H1 (cell line): ENCODE results near the gene ABHD17B. TPM values are rescaled to one million over a fixed set of nuclear protein-coding genes. Genes with fewer than 3 reads are reported as not detected.

Source experiments
- CTCF ChIA-PET: fragments of 300-600 bp; sonication (Branson Sonifier 250); formaldehyde crosslinking; loops from one replicate; lab custom pipeline; 2021; ENCODE audit not compliant: partially characterized antibody; lab: Charles Lee
- POLR2A ChIA-PET: fragments of 300-600 bp; sonication (Branson Sonifier 250); formaldehyde crosslinking; loops from one replicate; lab custom pipeline; 2021; ENCODE audit warnings: inconsistent platforms; ENCODE audit not compliant: partially characterized antibody; lab: Charles Lee
- DNase-seq, 2 experiments: peaks; one replicate each; pipeline versions ENCODE4 v3.0.0 to v3.0.0-alpha.2; 2010 to 2022; ENCODE audit warnings: low spot score in 2 of 2, low read depth in 1 of 2, mixed read lengths in 1 of 2
- FAIRE-seq: peaks from 2 replicates; lab custom pipeline; 2011; peaks lifted over from hg19 to GRCh38; lab: Jason Lieb, UNC
- H2AFZ ChIP-seq: 2 replicates; pipeline ENCODE4 v1.8.1; 2012; ENCODE audit warnings: low read length, inconsistent platforms
- H2AK5ac ChIP-seq: 2 replicates; pipeline ENCODE4 v1.6.1; 2013; ENCODE audit warnings: low read depth, low read length
- H2BK120ac ChIP-seq: replicated peaks from 2 replicates; pipeline ENCODE3; 2013; ENCODE audit warnings: low read depth, low read length, inconsistent platforms
- H2BK12ac ChIP-seq: 2 replicates; pipeline ENCODE4 v1.6.1; 2013; ENCODE audit warnings: low read depth, low read length
- H2BK15ac ChIP-seq: 2 replicates; pipeline ENCODE4 v1.6.1; 2013; ENCODE audit warnings: low read length
- H2BK20ac ChIP-seq: 2 replicates; pipeline ENCODE4 v1.6.1; 2013; ENCODE audit warnings: low read length
- H2BK5ac ChIP-seq: 2 replicates; pipeline ENCODE4 v1.6.1; 2013; ENCODE audit warnings: low read depth, low read length
- H3K14ac ChIP-seq: 2 replicates; pipeline ENCODE4 v1.6.1; 2013; ENCODE audit warnings: inconsistent platforms; ENCODE audit not compliant: insufficient read length
- H3K18ac ChIP-seq: 2 replicates; pipeline ENCODE4 v1.6.1; 2013; ENCODE audit warnings: low read length; ENCODE audit errors: extremely low read depth
- H3K23ac ChIP-seq: 2 replicates; pipeline ENCODE4 v1.6.1; 2013; ENCODE audit warnings: inconsistent platforms; ENCODE audit not compliant: insufficient read length
- H3K23me2 ChIP-seq: 2 replicates; pipeline ENCODE4 v1.6.1; 2013; ENCODE audit warnings: low read depth, low read length
- H3K27ac ChIP-seq: 2 replicates; pipeline ENCODE4 v1.6.1; 2011; ENCODE audit warnings: low read depth, low read length, inconsistent platforms
- H3K27me3 ChIP-seq, 4 experiments: replicated peaks in 1 of 4; 1 replicate in 1 of 4; 2 replicates in 3 of 4; pipeline versions ENCODE4 v1.6.1 to v1.8.1; 2011 to 2013; ENCODE audit warnings: low read length in 3 of 4, mild to moderate bottlenecking in 3 of 4, inconsistent platforms in 2 of 4, mixed read lengths in 2 of 4, moderate library complexity in 1 of 4; ENCODE audit not compliant: control insufficient read depth in 3 of 4, insufficient read depth in 3 of 4; ENCODE audit errors: extremely low read depth in 1 of 4
- H3K36me3 ChIP-seq, 4 experiments: 2 replicates each; pipeline versions ENCODE4 v1.6.1 to v1.8.1; 2011 to 2013; ENCODE audit warnings: mild to moderate bottlenecking in 4 of 4, low read length in 3 of 4, moderate library complexity in 2 of 4, control low read depth in 1 of 4, inconsistent platforms in 1 of 4; ENCODE audit not compliant: insufficient read depth in 4 of 4, control insufficient read depth in 2 of 4
- H3K4ac ChIP-seq: replicated peaks from 2 replicates; pipeline ENCODE3; 2013; ENCODE audit warnings: low read length, low read depth, mixed read lengths, inconsistent platforms; ENCODE audit not compliant: insufficient read length
- H3K4me1 ChIP-seq, 4 experiments: replicated peaks in 1 of 4; 1 replicate in 1 of 4; 2 replicates in 3 of 4; pipeline versions ENCODE4 v1.6.1 to v1.8.1; 2011 to 2013; ENCODE audit warnings: low read length in 3 of 4, inconsistent platforms in 2 of 4, mixed read lengths in 1 of 4; ENCODE audit not compliant: insufficient read depth in 4 of 4, control insufficient read depth in 3 of 4
- H3K4me2 ChIP-seq, 2 experiments: 2 replicates each; pipeline versions ENCODE4 v1.6.1 to v1.8.1; 2011 to 2013; ENCODE audit warnings: low read depth in 2 of 2, low read length in 2 of 2, control low read depth in 1 of 2, inconsistent platforms in 1 of 2, mild to moderate bottlenecking in 1 of 2; ENCODE audit not compliant: insufficient read depth in 1 of 2
- H3K4me3 ChIP-seq, 4 experiments: fragments of 200-600, 300-600 bp in 1 of 4; sonication (generic), shearing (Covaris generic), sonication (Bioruptor Twin) in 1 of 4; 2 replicates each; pipeline versions ENCODE4 v1.5.1 to v1.8.1; 2011 to 2016; ENCODE audit warnings: low read length in 4 of 4, low read depth in 3 of 4, control low read depth in 2 of 4, inconsistent platforms in 2 of 4, mild to moderate bottlenecking in 2 of 4, mixed read lengths in 1 of 4, moderate library complexity in 1 of 4; ENCODE audit not compliant: insufficient read depth in 2 of 4; ENCODE audit errors: extremely low read depth in 1 of 4
- H3K56ac ChIP-seq: replicated peaks from 2 replicates; pipeline ENCODE3; 2013; ENCODE audit warnings: low read depth, mild to moderate bottlenecking, mixed read lengths, low read length, inconsistent platforms; ENCODE audit not compliant: insufficient read length
- H3K79me1 ChIP-seq: 2 replicates; pipeline ENCODE4 v1.6.1; 2013; ENCODE audit warnings: low read depth, low read length, control low read depth
- H3K79me2 ChIP-seq, 2 experiments: 2 replicates each; pipeline versions ENCODE4 v1.6.1 to v1.8.1; 2012 to 2013; ENCODE audit warnings: low read length in 2 of 2, mild to moderate bottlenecking in 2 of 2, inconsistent platforms in 1 of 2; ENCODE audit not compliant: insufficient read depth in 2 of 2, control insufficient read depth in 1 of 2
- H3K9ac ChIP-seq, 4 experiments: replicated peaks in 1 of 4; 1 replicate in 1 of 4; 2 replicates in 3 of 4; pipeline versions ENCODE4 v1.6.1 to v1.8.1; 2011 to 2013; ENCODE audit warnings: low read depth in 3 of 4, low read length in 3 of 4, control low read depth in 2 of 4, mild to moderate bottlenecking in 2 of 4, moderate library complexity in 2 of 4, inconsistent platforms in 1 of 4; ENCODE audit errors: extremely low read depth in 1 of 4
- H3K9me3 ChIP-seq, 2 experiments: 2 replicates each; pipeline versions ENCODE4 v1.6.1 to v1.8.1; 2012 to 2013; ENCODE audit warnings: mild to moderate bottlenecking in 2 of 2, moderate library complexity in 2 of 2, control low read depth in 1 of 2, inconsistent platforms in 1 of 2, low read depth in 1 of 2, low read length in 1 of 2, mixed read lengths in 1 of 2; ENCODE audit not compliant: insufficient read depth in 2 of 2
- H4K20me1 ChIP-seq, 2 experiments: replicated peaks in 1 of 2; 2 replicates each; pipeline versions ENCODE3 to v1.8.1; 2011 to 2013; ENCODE audit warnings: inconsistent platforms in 2 of 2, low read length in 2 of 2, mild to moderate bottlenecking in 1 of 2; ENCODE audit not compliant: insufficient read depth in 2 of 2, control insufficient read depth in 1 of 2
- H4K5ac ChIP-seq: 2 replicates; pipeline ENCODE4 v1.6.1; 2013; ENCODE audit warnings: low read length, low read depth, mixed read lengths, inconsistent platforms; ENCODE audit not compliant: insufficient read length
- H4K8ac ChIP-seq: 2 replicates; pipeline ENCODE4 v1.8.0; 2013; ENCODE audit warnings: mild to moderate bottlenecking, moderate library complexity, low read length, inconsistent platforms; ENCODE audit not compliant: insufficient read depth; ENCODE audit errors: extremely low read depth
- H4K91ac ChIP-seq: replicated peaks from 2 replicates; pipeline ENCODE3; 2013; ENCODE audit warnings: low read length, mixed read lengths, inconsistent platforms; ENCODE audit not compliant: insufficient read length
- ASH2L ChIP-seq: fragments of 200-600, 300-600 bp; sonication (generic); IDR thresholded peaks from one replicate; pipeline ENCODE4 v1.7.1; 2017; ENCODE audit warnings: low read length
- BACH1 ChIP-seq: IDR thresholded peaks from 2 replicates; pipeline ENCODE4 v1.6.1; 2012; ENCODE audit warnings: low read length, improper control_type of control experiment
- CBX5 ChIP-seq: fragments of 300-800, 300-1000 bp; sonication (generic); IDR thresholded peaks from 2 replicates; pipeline ENCODE4 v1.7.1; 2016; ENCODE audit warnings: antibody characterized with exemption, low read length, low read depth
- KDM1A ChIP-seq: fragments of 200-600, 300-600 bp; sonication (generic); IDR thresholded peaks from 2 replicates; pipeline ENCODE4 v1.7.1; 2016; ENCODE audit warnings: mild to moderate bottlenecking, low read length, borderline replicate concordance
- KDM5A ChIP-seq: fragments of 200-600 bp; IDR thresholded peaks from 2 replicates; pipeline ENCODE4 v1.7.1; 2012; ENCODE audit warnings: mild to moderate bottlenecking, low read length, inconsistent platforms, mixed read lengths
- MAFK ChIP-seq: IDR thresholded peaks from 2 replicates; pipeline ENCODE4 v1.6.1; 2012; ENCODE audit warnings: low read depth, mild to moderate bottlenecking, improper control_type of control experiment, low read length
- NRF1 ChIP-seq: IDR thresholded peaks from 2 replicates; pipeline ENCODE4 v1.6.1; 2011; ENCODE audit warnings: mild to moderate bottlenecking, low read depth, low read length, improper control_type of control experiment
- PHF8 ChIP-seq: fragments of 200-600 bp; sonication (generic); conservative IDR thresholded peaks from 2 replicates; pipeline ENCODE4 v1.7.1; 2012; ENCODE audit warnings: low read depth, mild to moderate bottlenecking, inconsistent platforms, low read length, moderate library complexity
- POLR2AphosphoS5 ChIP-seq: IDR thresholded peaks from 2 replicates; pipeline ENCODE4 v1.6.1; 2011; ENCODE audit warnings: low read depth, low read length
- RXRA ChIP-seq: IDR thresholded peaks from 2 replicates; pipeline ENCODE4 v1.6.1; 2011; ENCODE audit warnings: low read depth, mild to moderate bottlenecking, low read length, moderate library complexity; ENCODE audit not compliant: insufficient read depth
- SAP30 ChIP-seq: fragments of 300-600 bp; sonication (generic); IDR thresholded peaks from 2 replicates; pipeline ENCODE4 v1.7.1; 2012; ENCODE audit warnings: low read length, moderate library complexity, mild to moderate bottlenecking, inconsistent platforms; ENCODE audit not compliant: insufficient read depth, insufficient replicate concordance
- SIN3A ChIP-seq, 2 experiments: IDR thresholded peaks in 1 of 2; conservative IDR thresholded peaks in 1 of 2; 2 replicates each; pipeline ENCODE4 v1.6.1; 2011 to 2012; ENCODE audit warnings: low read length in 2 of 2, improper control_type of control experiment in 1 of 2, low read depth in 1 of 2, mild to moderate bottlenecking in 1 of 2
- SP2 ChIP-seq: IDR thresholded peaks from 2 replicates; pipeline ENCODE4 v1.6.1; 2012; ENCODE audit warnings: mild to moderate bottlenecking, low read length, inconsistent platforms
- SP4 ChIP-seq: IDR thresholded peaks from 2 replicates; pipeline ENCODE4 v1.6.1; 2012; ENCODE audit warnings: low read length, inconsistent platforms
- TCF12 ChIP-seq: IDR thresholded peaks from 2 replicates; pipeline ENCODE4 v1.6.1; 2011; ENCODE audit warnings: low read depth, mild to moderate bottlenecking, low read length
- YY1 ChIP-seq: IDR thresholded peaks from 2 replicates; pipeline ENCODE4 v1.6.1; 2011; ENCODE audit warnings: low read depth, mild to moderate bottlenecking, low read length
- polyA plus RNA-seq, 7 experiments: library from polyadenylated mRNA; depleted of rRNA in 3 of 7; stranded (reverse) in 5 of 7; unstranded in 2 of 7; fragments of >200 nt in 5 of 7; fragments of 200-250 nt in 2 of 7; gene quantifications; 1 replicate in 5 of 7; 2 replicates in 1 of 7; 4 replicates in 1 of 7; pipeline versions ENCODE4 v1.2.1 to v1.2.3, GENCODE V29; 2011 to 2013; ENCODE audit warnings: missing spikeins in 2 of 7, mixed read lengths in 2 of 7
- total RNA-seq: library from RNA; stranded (reverse); fragmentation: NEBNext Ultra II Directional; extraction: Animal tissue kit (Norgen Biotek cat#: 25700); gene quantifications from 2 replicates; pipeline ENCODE4 v1.2.1, GENCODE V29; 2021

Gene ABHD17B
- total and polyA plus RNA-seq, 2 of the 8 experiments (the other 6 are each of a cell fraction or from before 2014, with no cell fraction given) = 37.2 to 60.8 TPM

DNA sequence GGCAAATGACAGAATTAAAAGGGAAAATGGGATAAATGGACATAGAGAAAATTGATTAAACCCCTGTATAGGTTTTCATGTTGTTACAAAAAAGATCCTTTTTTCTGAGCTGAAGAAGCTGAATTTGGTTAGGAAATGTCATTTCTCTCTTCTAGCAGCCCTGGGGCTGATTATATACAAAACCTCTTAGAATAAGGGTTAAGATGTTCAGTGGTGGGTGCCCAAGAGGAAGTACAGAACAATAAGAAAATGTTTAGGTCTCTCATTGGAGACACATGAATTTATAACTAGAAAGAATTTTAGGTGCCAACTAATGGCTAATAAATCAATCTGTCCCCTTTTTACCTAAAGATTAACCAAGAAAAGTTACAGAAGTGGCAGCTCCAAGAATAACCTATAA, 14.2 kb downstream of the ABHD17B start:
- Histone ChIP-seq H3K4me1 (peaks cover 0 to 8% (median 6%) of the 10 kb centered on the region in 4 experiments; a peak in 5 of 7 replicates), H3K23me2 (no peaks in the 10 kb centered on the region; the same call in 1 of the 2 replicates), H3K9ac (no peak overlapping the region), H2AFZ (no peak overlapping the region), H3K4ac (no peak overlapping the region), H3K14ac (no peak overlapping the region), H3K27me3 (no peaks in the 10 kb centered on the region), H2BK12ac (no peak overlapping the region), H4K5ac (no peak overlapping the region), H4K91ac (no peak overlapping the region), H2BK5ac (no peak overlapping the region), H3K4me3 (no peak overlapping the region), H4K20me1 (peaks cover 14 to 15% of the 10 kb centered on the region in 2 experiments), H3K36me3 (no peaks in the 10 kb centered on the region; a peak in 1 of 8 replicates), H2BK15ac (no peak overlapping the region), H3K9me3 (no peaks in the 10 kb centered on the region), H3K27ac (no peak overlapping the region), H2AK5ac (no peak overlapping the region), H3K79me1 (peaks cover 3% of the 10 kb centered on the region; the same call in 1 of the 2 replicates), H4K8ac (no peak overlapping the region), H3K56ac (no peak overlapping the region), H3K4me2 (no peak overlapping the region), H3K18ac (no peak overlapping the region), H2BK120ac (no peak overlapping the region), H3K79me2 (peaks cover 38 to 98% of the 10 kb centered on the region in 2 experiments), H2BK20ac (no peak overlapping the region), H3K23ac (no peak overlapping the region)
- CTCF ChIA-PET = no interaction called here
- no peak for DNase-seq
- POLR2A ChIA-PET = interaction anchor here (3.3 kb wide), 1 partner anchor 9 kb away, joined by 13 read pairs; no protein-coding TSS in a partner anchor
- no peak for FAIRE-seq
- TF ChIP-seq SP2 = no peak
- no peak for TF ChIP-seq SP4
- no peak for TF ChIP-seq MAFK
- no peak for TF ChIP-seq ASH2L
- TF ChIP-seq SIN3A (conservative IDR thresholded peaks at IDR 0.05 in 1 of 2, IDR thresholded peaks at IDR 0.05 in 1 of 2; ENCODE audit: low read depth in 1 of 2, low read length in 2 of 2) = no peak
- no peak for TF ChIP-seq BACH1
- no peak for TF ChIP-seq KDM5A
- TF ChIP-seq POLR2AphosphoS5 = no peak
- TF ChIP-seq PHF8 = no peak
- TF ChIP-seq KDM1A = no peak
- TF ChIP-seq NRF1 = no peak
- TF ChIP-seq RXRA = no peak
- TF ChIP-seq TCF12 = no peak
- TF ChIP-seq CBX5 = no peak
- no peak for TF ChIP-seq SAP30
- TF ChIP-seq YY1 = no peak
